ENCODE results near the gene PLTP.
"Not testable (repeated sequence)": the region's sequence is repeated elsewhere in the genome, so short reads cannot be mapped to it uniquely, and the experiment has no call there.

PLTP gene

GRCh38 chr20:45911486-45912343 lies at the start of gene PLTP:
PLTP (minus strand) TSS chr20:45912155; CDS start chr20:45911452, 703 bp downstream.
- DNase-seq (ENCODE audit: insufficient read length, low spot score) (no peak), FAIRE-seq (no peak)

GRCh38 chr20:45959956-45960630 lies 48.1 kb upstream of the PLTP start:
- no peak for FAIRE-seq
- DNase-seq (ENCODE audit: insufficient read length, low spot score) = no peak

- DNase-seq (ENCODE audit: insufficient read length, low spot score) (no peak), FAIRE-seq (no peak)
These were observed 47.2 kb upstream of the PLTP start for GRCh38 chr20:45959126-45959525.

DNA sequence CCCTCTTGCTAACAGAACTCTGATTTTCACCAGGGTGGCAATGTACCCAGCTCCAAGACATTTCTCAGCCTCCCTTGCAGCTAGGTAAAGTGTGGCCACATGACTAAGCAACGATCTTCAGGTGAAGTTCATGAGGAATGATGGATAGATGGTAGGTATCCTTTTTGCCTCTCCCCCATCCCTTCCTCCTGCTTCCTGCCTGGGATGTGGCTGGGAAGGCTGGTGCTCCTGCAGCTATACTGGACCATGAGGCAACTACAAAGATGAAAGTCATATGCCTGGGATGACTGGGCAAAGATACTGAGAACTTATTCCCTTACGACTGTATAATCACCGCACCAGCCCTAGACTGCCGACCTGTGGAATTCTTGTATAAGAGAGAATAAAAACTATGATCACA lies 46.6 kb upstream of the PLTP start:
- no peak for FAIRE-seq
- DNase-seq (ENCODE audit: insufficient read length, low spot score) = no peak

GRCh38 chr20:45957021-45957941 lies 45.3 kb upstream of the PLTP start:
- no peak for DNase-seq (ENCODE audit: insufficient read length, low spot score)
- no peak for FAIRE-seq

- FAIRE-seq; DNase-seq (ENCODE audit: insufficient read length, low spot score): not testable (repeated sequence)
These were observed 44.4 kb upstream of the PLTP start for GRCh38 chr20:45956326-45956725.

DNA sequence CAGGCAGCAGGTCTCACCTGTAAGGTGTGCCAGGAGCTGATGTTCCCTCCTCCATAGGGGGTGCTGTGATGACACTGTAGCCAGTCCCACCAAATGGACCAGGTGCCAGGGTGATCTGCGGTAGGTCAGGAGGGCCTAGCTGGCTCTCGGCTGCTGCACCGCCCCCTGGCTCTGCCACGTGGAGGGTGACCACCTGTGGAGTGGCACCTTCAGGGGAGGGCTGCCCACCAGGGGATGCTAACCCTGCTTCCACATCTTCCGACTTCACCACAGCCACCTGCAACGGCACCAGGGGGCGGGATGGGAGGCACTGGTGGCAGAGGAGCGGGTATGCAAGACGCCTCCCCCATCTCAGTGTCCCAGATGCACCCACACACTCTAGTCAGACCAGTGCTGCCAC lies 41.7 kb upstream of the PLTP start:
- FAIRE-seq (no peak), DNase-seq (ENCODE audit: insufficient read length, low spot score) (no peak)

DNA sequence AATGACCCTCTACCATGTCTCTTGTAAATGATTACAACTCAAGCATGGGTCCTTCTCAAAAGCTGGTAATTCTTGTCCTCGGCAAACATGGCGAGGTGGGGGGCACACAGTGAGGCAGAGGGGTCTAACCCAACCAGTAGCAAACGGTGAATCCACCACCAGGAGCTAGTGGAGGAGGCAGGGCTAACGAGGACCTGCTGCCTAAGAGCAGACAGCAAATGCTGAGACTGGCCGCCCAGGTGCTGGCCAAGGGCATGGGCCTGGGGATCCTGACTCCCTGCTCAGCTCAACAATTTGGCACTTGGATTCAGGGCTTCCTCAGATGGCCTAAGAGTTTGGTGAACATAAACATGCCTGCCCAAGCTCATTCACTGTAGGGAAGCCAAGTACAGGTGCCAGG lies 40.9 kb upstream of the PLTP start:
- FAIRE-seq (no peak), DNase-seq (ENCODE audit: insufficient read length, low spot score) (no peak)

DNA sequence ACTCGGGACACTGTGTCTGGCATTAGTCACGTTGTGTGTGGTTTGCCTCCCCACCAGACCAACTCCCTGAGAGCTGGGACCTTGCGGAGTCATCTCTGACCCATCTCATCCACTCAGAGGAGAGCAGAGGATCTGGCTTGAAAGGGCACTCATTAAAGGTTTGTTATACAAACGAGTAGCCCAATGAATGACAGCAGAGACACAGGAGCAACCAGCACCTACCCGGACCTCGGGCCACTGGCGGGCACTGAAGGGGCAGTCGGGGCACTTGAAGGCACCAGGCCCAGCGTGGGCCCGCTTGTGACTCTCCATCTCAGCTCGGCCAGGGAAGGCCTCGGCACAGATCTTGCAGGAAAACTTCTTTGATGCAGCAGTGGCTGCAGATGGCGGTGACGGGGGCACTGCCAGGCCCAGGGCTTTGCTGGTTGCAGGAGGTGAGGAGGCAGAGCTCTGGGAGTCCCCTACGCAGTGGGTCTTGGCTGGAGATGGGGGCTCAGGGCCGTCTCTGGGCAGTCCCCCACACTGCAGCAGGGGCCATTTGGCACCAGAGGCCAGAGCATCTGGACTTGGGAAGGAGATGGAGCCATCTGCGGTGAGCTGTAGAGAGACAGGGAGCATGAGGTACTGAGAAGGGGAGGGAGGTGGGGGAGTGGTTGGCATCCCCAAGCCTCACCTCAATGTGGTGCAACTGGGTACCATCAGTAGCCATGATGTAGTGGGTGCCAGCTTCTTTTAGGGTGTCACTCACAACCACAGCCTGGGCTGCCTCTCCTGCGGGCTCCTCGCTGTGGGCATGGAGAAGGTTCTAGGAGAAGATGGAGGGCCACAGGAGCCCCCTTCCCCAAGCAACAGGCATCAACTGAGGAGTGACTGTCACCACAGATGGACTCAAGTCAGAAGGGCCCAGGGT lies 40.2 kb upstream of the PLTP start:
- FAIRE-seq = no peak
- no peak for DNase-seq (ENCODE audit: insufficient read length, low spot score)

GRCh38 chr20:45950330-45950646 lies 38.3 kb upstream of the PLTP start:
- DNase-seq (ENCODE audit: insufficient read length, low spot score) (no peak), FAIRE-seq (no peak)

- DNase-seq (ENCODE audit: insufficient read length, low spot score) (no peak), FAIRE-seq (no peak)
These were observed 37.8 kb upstream of the PLTP start for GRCh38 chr20:45949542-45950329.

DNA sequence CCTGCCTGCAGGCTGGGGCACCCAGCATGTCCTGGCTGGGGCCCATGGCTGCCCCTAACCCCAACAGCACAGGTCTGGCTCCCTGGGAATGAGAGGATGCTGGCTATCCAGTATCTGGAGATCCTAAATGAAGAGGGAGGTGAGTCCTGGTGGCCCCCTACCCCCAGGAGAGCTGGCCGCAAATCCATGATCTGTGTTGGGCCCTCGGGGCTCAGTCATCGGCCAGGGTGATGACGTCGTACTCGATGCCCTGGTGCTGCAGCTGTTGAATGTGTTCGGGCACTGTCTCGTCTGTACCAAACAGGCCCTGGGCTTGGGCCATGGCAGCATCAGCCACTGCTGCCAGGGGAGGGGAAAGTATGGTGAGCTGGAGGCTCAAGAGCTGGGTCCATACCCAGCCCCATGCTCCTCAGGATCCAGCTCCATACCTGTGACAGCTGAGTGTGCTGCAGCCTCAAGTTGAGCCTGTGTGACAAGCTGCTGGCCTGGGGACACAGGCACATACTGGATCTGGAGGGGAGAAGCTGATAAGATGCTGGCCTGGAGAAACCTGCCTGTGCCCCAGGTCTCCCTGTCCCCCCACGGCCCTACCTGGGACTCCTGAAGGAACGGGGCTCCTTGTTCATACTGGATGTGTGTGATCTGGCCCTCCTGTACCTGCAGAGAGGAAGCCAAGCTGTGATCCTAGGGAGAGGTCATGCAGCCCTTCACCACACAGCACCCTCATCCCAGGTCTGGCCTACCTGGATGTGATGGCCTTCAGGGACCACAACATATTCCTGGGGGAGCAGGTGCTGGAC lies 37.0 kb upstream of the PLTP start:
- FAIRE-seq (no peak), DNase-seq (ENCODE audit: insufficient read length, low spot score) (no peak)

DNA sequence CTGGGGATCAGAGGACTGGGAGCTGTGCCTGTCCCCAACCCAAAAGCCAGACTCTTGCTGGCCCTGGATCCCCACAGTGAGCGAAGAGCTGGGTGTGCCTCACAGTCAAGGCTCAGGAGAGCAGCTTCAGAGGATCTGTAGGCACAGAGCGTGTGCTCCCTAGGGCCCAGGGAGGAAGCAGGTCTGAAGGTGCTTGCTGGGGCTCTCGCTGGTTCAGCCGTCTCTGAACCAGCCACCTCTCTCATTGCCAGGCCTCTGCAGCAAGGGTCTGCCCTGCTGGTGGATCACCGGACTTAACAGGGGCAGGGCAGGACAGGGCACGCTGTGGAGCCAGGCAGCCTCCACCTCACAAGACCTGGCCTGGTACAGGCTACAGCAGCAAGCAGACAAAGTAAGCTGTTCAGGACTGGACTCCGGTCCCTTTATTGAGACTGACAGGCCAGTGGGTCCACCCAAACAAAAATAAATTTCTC lies 36.3 kb upstream of the PLTP start:
- DNase-seq (ENCODE audit: insufficient read length, low spot score) (no peak), FAIRE-seq (no peak)

DNA sequence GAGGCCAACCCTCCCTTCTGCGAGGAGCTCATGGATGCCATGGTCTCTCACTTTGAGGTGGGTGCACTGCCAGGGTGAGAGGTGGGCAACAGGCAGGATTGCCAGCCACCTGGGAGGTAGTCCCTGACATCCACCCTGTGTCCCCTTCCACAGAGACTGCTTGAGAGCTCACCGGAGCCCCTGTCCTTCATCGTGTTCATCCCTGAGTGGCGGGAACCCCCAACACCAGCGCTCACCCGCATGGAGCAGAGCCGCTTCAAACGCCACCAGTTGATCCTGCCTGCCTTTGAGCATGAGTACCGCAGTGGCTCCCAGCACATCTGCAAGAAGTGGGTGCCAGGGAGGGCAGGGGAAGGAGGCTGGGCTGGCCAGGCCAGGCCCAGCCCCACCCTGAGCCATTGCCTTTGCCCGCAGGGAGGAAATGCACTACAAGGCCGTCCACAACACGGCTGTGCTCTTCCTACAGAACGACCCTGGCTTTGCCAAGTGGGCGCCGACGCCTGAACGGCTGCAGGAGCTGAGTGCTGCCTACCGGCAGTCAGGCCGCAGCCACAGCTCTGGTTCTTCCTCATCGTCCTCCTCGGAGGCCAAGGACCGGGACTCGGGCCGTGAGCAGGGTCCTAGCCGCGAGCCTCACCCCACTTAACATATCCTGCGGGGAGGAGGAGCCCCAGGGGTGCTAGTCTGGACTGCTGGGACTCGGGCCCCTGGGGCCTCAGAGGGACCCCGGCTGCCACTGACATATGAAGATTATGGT lies 35.3 kb upstream of the PLTP start:
- FAIRE-seq (no peak), DNase-seq (ENCODE audit: insufficient read length, low spot score) (no peak)

DNA sequence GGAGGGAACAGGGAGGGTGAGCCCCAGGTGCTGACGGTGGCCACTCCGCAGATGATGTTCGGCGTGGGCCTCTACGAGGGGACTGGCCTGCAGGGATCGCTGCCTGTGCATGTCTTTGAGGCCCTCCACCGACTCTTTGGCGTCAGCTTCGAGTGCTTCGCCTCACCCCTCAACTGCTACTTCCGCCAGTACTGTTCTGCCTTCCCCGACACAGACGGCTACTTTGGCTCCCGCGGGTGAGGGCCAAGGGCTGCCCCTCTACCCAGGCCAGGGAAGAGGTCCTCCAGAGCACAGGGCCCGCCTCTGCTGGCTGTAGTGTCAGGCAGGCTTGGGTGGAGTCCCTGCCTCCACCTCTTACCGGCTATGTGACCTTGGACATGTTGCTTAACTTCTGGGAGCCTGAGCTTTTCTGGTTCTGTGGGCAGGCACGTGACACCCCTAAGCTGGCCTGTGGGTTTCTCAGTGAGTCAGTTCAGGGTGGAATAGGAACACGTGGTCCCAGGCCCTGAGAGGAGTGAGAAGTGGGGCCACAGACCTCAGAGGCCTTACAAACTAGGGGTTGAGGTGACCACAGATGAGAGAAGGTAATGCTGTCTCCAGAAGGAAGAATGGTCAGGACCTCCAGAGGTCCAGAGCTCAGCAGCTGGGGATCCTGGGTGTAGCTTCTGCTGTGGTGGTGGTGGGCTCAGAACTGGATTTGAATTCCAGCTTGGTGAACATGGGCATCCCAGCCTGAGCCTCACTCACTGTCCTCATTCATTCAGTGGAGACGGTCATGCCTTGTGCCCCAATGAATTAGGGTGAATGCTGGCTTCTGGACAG lies 34.4 kb upstream of the PLTP start:
- no peak for DNase-seq (ENCODE audit: insufficient read length, low spot score)
- no peak for FAIRE-seq

- FAIRE-seq (no peak), DNase-seq (ENCODE audit: insufficient read length, low spot score) (no peak)
These were observed 33.8 kb upstream of the PLTP start for GRCh38 chr20:45945678-45946148.
